HG03520 (cell line): ENCODE measurements around the gene GALK2.
"Not testable (repeated sequence)": the region's sequence is repeated elsewhere in the genome, so short reads cannot be mapped to it uniquely, and the experiment has no call there.

Experiments used
- ATAC-seq: cut with Tn5 transposase; IDR thresholded peaks from one replicate; pipeline ENCODE4 v1.9.1; 2021; ENCODE audit warnings: mild to moderate bottlenecking, moderate library complexity; ENCODE audit not compliant: unreplicated experiment

Gene GALK2

GRCh38 chr15:49328941-49329340 lies 158.9 kb downstream of the GALK2 start:
- ATAC-seq: no peak

GRCh38 chr15:49330166-49330565 lies 160.1 kb downstream of the GALK2 start:
- ATAC-seq: no peak

- no peak for ATAC-seq
These were observed 161.4 kb downstream of the GALK2 start for GRCh38 chr15:49331442-49331841.

- ATAC-seq: no peak
These were observed 161.9 kb downstream of the GALK2 start for GRCh38 chr15:49331951-49332350.

GRCh38 chr15:49339656-49340055 lies 169.6 kb downstream of the GALK2 start:
- no peak for ATAC-seq

- ATAC-seq: no peak
These were observed 173.5 kb downstream of the GALK2 start for GRCh38 chr15:49343546-49343945.

GRCh38 chr15:49354439-49354838 lies 184.4 kb downstream of the GALK2 start:
- not testable (repeated sequence) for ATAC-seq

- ATAC-seq: no peak
These were observed 191.3 kb downstream of the GALK2 start for GRCh38 chr15:49361370-49361769.

- no peak for ATAC-seq
These were observed 196.4 kb downstream of the GALK2 start for GRCh38 chr15:49366496-49366895.

- no peak for ATAC-seq
These were observed 200.7 kb downstream of the GALK2 start for GRCh38 chr15:49370782-49371181.

- ATAC-seq: no peak
These were observed 202.3 kb downstream of the GALK2 start for GRCh38 chr15:49372366-49372765.

- no peak for ATAC-seq
These were observed 209.9 kb downstream of the GALK2 start for GRCh38 chr15:49379996-49380395.

GRCh38 chr15:49380912-49381311 lies 210.9 kb downstream of the GALK2 start:
- ATAC-seq: no peak
